WI38 (cell line): ENCODE measurements around the gene SCAMP5.

Source experiments
- H3K4me3 ChIP-seq: 2 replicates; pipeline ENCODE4 v1.5.1; 2011; ENCODE audit warnings: low read depth, mild to moderate bottlenecking, control low read depth, low read length
- CTCF ChIP-seq: IDR thresholded peaks from 2 replicates; pipeline ENCODE4 v1.5.1; 2012; ENCODE audit warnings: low read depth, mild to moderate bottlenecking, control low read depth, low read length

Gene SCAMP5

GRCh38 chr15:74976159-74976558 is 19.2 kb upstream of the SCAMP5 start:
- TF ChIP-seq CTCF = no peak
- no peak overlapping the region for H3K4me3 ChIP-seq

- TF ChIP-seq CTCF = no peak
Observed at GRCh38 chr15:74977599-74977998, 17.8 kb upstream of the SCAMP5 start.

GRCh38 chr15:74978077-74978476 is 17.3 kb upstream of the SCAMP5 start:
- TF ChIP-seq CTCF = no peak
- H3K4me3 ChIP-seq = no peak overlapping the region

More at GRCh38 chr15:74977599-74977998, 17.8 kb upstream of the SCAMP5 start:
- H3K4me3 ChIP-seq = no peak overlapping the region

GRCh38 chr15:74978503-74978902 is 16.9 kb upstream of the SCAMP5 start:
- no peak overlapping the region for H3K4me3 ChIP-seq
- TF ChIP-seq CTCF = no peak

GRCh38 chr15:74982183-74982582 is 13.2 kb upstream of the SCAMP5 start:
- no peak for TF ChIP-seq CTCF
- H3K4me3 ChIP-seq = no peak overlapping the region

GRCh38 chr15:74983725-74984231 is 11.6 kb upstream of the SCAMP5 start:
- H3K4me3 ChIP-seq = no peak overlapping the region
- TF ChIP-seq CTCF = no peak

- H3K4me3 ChIP-seq = no peak overlapping the region
- peak; percentile 10; the same call in 1 of the 2 replicates for TF ChIP-seq CTCF
Observed at GRCh38 chr15:74988007-74988800, 7.2 kb upstream of the SCAMP5 start.
